Spleen (tissue), 11 donors: ENCODE results near the gene EXOC3. TPM values are rescaled to one million over a fixed set of nuclear protein-coding genes. Genes with fewer than 3 reads are reported as not detected.

Experiments used
- DNase-seq: peaks from one replicate; pipeline ENCODE4 v3.0.0-alpha.2; 2020
- H3K27ac ChIP-seq, 8 donors: fragments of 200-600 bp; sonication (generic) in 7 of 8; 1 replicate in 4 of 8; 2 replicates in 4 of 8; pipeline versions ENCODE4 v1.5.0 to v1.8.0; 2016 to 2021; ENCODE audit warnings: inconsistent platforms in 4 of 8, mild to moderate bottlenecking in 4 of 8, moderate library complexity in 1 of 8
- H3K27me3 ChIP-seq, 7 donors: fragments of 200-600 bp; sonication (generic) in 6 of 7; replicated peaks in 1 of 7; 1 replicate in 4 of 7; 2 replicates in 3 of 7; pipeline versions ENCODE4 v1.5.0 to v1.8.0; 2016 to 2021; ENCODE audit warnings: inconsistent platforms in 3 of 7, mild to moderate bottlenecking in 1 of 7
- H3K36me3 ChIP-seq, 6 donors: fragments of 200-600 bp; sonication (generic) in 5 of 6; 1 replicate in 4 of 6; 2 replicates in 2 of 6; pipeline versions ENCODE4 v1.5.0 to v1.8.0; 2016 to 2021; ENCODE audit warnings: inconsistent platforms in 2 of 6
- H3K4me1 ChIP-seq, 6 donors: fragments of 200-600 bp; sonication (generic) in 5 of 6; 1 replicate in 3 of 6; 2 replicates in 3 of 6; pipeline versions ENCODE4 v1.5.0 to v1.8.0; 2016 to 2021; ENCODE audit warnings: inconsistent platforms in 3 of 6
- H3K4me3 ChIP-seq, 8 donors: fragments of 200-600 bp; sonication (generic) in 7 of 8; 1 replicate in 4 of 8; 2 replicates in 4 of 8; pipeline versions ENCODE4 v1.5.0 to v1.8.0; 2016 to 2021; ENCODE audit warnings: inconsistent platforms in 4 of 8, mild to moderate bottlenecking in 4 of 8, moderate library complexity in 2 of 8
- H3K9me3 ChIP-seq, 8 donors: fragments of 200-600 bp; sonication (generic) in 7 of 8; 1 replicate in 4 of 8; 2 replicates in 4 of 8; pipeline versions ENCODE4 v1.5.0 to v1.8.0; 2016 to 2021; ENCODE audit warnings: inconsistent platforms in 4 of 8
- CTCF ChIP-seq, 11 experiments: fragments of 200-600 bp in 7 of 11; fragments of 450-650 bp in 4 of 11; sonication (generic) in 4 of 11; IDR thresholded peaks in 8 of 11; conservative IDR thresholded peaks in 3 of 11; 1 replicate in 7 of 11; 2 replicates in 4 of 11; pipeline versions ENCODE4 v1.4.0 to v1.8.0; 2016 to 2021; ENCODE audit warnings: antibody characterized with exemption in 11 of 11, inconsistent platforms in 4 of 11, mild to moderate bottlenecking in 1 of 11
- POLR2A ChIP-seq, 3 donors: fragments of 450-650 bp; IDR thresholded peaks; one replicate each; pipeline ENCODE4 v1.5.1; 2017; ENCODE audit warnings: antibody characterized with exemption in 3 of 3, mild to moderate bottlenecking in 1 of 3
- POLR2AphosphoS5 ChIP-seq, 3 donors: sonication (generic); formaldehyde crosslinking; IDR thresholded peaks; one replicate each; pipeline ENCODE4 v1.5.1; 2017; ENCODE audit warnings: antibody characterized with exemption in 3 of 3
- WGBS, 5 donors: extraction: QIAGEN DNeasy Blood & Tissue Kit in 3 of 5; methylation state at CpG; one replicate each; pipeline versions ENCODE4 v1.1.5 to v1.1.7; 2013 to 2018; 5-methylcytosine and 5-hydroxymethylcytosine counted together
- intact Hi-C: fragments of 100-400 bp; cut with DNase I; formaldehyde crosslinking; loops from one replicate; pipeline ENCODE4 v1.15.0; 2023; ENCODE audit warnings: low total_unique reads
- polyA plus RNA-seq, 3 donors: library from polyadenylated mRNA; stranded (reverse); fragments of 200-250 nt; gene quantifications; one replicate each; pipeline ENCODE4 v1.2.1, GENCODE V29; 2013
- total RNA-seq, 7 donors: library from RNA; depleted of rRNA in 3 of 7; stranded (reverse); fragments of >200 nt in 3 of 7; fragmentation: NEBNext Ultra II Directional in 4 of 7; extraction: Animal tissue kit (Norgen Biotek cat#: 25700) in 4 of 7; gene quantifications; one replicate each; pipeline versions ENCODE4 v1.1.0 to v1.2.1, GENCODE V29; 2016 to 2021
- donor health status: healthy with polysubstance abuse.
- donor health status: DM: no; HTN: no; CAD: no; lungs with moderate emphysema.
- donor health status: DM: no; HTN: no; CAD: no.
- donor health status: Bipolar disorder and iron deficiency.
- donor health status: healthy.
- donor health status: DM: no; HTN: no; CAD: no.
- donor health status: DM: yes; HTN: yes; CAD: no.

Gene EXOC3
- total and polyA plus RNA-seq, 10 donors: 22.7 to 87.0 (median 71.0) TPM

DNA sequence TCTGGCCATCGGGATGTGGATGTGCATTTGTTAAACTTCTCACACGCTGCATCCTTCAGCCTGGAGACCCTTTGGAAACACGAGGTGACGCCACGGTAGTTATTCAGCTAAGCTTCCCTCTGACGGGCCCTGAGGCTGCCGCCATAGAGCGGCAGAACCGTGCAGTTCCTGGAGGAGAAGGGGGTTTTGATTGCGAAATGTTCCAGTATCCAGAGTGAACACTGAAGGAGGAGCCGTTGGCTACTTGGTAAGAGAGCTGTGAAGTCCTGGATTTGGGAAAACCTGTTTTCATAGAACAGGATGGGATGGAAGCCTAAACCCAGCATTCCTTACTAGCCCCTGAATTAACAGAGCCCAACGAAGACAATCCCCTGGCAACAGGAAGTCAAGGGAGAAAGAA lies 23.0 kb upstream of the EXOC3 start:
- no peaks in the 10 kb centered on the region for H3K27me3 ChIP-seq
- 77 to 88% (median 87%) methylated on average over 12 of the region's 12 CpGs for WGBS, 5 donors

DNA sequence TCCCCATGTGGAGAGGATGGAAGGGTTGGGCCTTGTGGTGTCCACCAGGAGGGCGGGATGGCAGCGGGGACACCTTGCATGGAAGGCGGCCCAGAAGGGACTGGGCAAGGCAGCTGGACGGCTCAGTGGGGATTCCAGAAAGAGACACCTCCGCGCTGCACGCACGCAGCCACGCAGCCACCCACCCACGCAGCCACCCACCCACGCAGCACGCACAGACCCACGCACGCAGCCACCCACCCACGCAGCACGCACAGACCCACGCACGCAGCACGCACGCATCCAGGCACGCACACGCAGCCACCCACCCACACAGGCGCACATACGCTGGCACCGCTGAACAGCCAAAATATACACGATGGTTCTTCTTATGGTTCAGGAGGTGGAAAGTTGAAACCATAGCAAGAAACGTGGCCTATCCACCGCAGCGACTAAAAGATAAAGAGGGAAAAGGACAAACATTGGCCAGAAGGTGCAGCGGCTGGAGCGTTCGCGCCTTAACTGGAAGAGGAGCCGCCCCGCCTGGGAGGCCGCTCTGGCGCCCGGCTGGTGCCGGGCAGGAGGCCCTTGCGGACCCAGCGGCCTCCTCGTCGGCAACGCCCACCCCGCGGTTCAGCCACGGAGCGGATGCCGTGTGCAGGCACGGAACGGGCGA lies 22.2 kb upstream of the EXOC3 start:
- TF ChIP-seq POLR2AphosphoS5 (IDR thresholded peaks at IDR 0.05): no peak
- no peak for TF ChIP-seq POLR2A (IDR thresholded peaks at IDR 0.05)
- no peak for TF ChIP-seq CTCF (IDR thresholded peaks at IDR 0.05 in 8 of 11, conservative IDR thresholded peaks at IDR 0.05 in 3 of 11)
- WGBS, 5 donors: 93 to 96% (median 94%) methylated on average over 47 to 52 of the region's 52 CpGs
- peaks cover 0 to 4% (median 0%) of the 10 kb centered on the region in 6 donors for H3K36me3 ChIP-seq
- H3K27me3 ChIP-seq: peaks cover 0 to 1% (median 0%) of the 10 kb centered on the region in 7 donors
- H3K9me3 ChIP-seq: no peaks in the 10 kb centered on the region
- H3K27ac ChIP-seq: no peak overlapping the region
- intact Hi-C loops: no loop called here
- H3K4me3 ChIP-seq: no peak overlapping the region
- peak; percentile 73 for DNase-seq
- H3K4me1 ChIP-seq: peaks cover 0 to 19% (median 6%) of the 10 kb centered on the region in 6 donors

More for the DNA sequence above, 23.0 kb upstream of the EXOC3 start:
- no peak overlapping the region for H3K27ac ChIP-seq
- no peaks in the 10 kb centered on the region for H3K9me3 ChIP-seq
- intact Hi-C loops: no loop called here
- no peak overlapping the region for H3K4me3 ChIP-seq
- no peak for TF ChIP-seq POLR2AphosphoS5 (IDR thresholded peaks at IDR 0.05)
- TF ChIP-seq POLR2A (IDR thresholded peaks at IDR 0.05): no peak
- no peak for TF ChIP-seq CTCF (IDR thresholded peaks at IDR 0.05 in 8 of 11, conservative IDR thresholded peaks at IDR 0.05 in 3 of 11)
- DNase-seq: no peak
- H3K36me3 ChIP-seq: peaks cover 0 to 4% (median 0%) of the 10 kb centered on the region in 6 donors
- H3K4me1 ChIP-seq: peaks cover 0 to 22% (median 7%) of the 10 kb centered on the region in 6 donors

DNA sequence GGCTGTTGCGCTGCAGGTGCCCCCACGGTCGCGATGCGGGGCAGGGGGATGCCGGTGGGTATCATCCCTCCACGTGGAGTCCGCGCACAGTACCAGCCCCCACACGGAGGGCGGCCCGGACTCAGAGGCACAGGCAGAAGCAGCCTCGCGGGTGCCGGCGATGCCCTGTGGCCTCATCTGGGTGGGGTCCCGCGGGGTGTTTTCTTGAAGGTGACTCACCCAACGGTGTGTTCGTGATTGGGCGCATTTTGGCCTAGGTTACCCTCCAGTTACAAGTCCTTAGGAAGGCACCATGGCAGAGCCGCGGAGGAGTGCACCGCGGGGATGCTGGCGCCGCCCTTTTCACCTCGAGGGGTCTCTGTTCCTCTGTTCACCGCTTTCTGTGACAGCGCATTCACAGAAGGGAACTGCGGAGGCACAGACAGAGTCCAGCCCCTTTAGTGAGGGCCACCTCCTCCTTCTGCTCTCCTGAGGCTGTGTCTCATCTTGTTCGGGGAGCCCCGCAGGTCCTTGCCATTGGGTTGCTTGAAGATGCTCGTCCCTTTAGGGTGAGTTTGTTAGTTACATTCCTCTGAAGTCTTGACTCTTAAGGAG lies 21.6 kb upstream of the EXOC3 start:
- intact Hi-C loops: no loop called here
- WGBS, 5 donors: 88 to 96% (median 94%) methylated on average over 17 to 34 of the region's 34 CpGs
- H3K27ac ChIP-seq: no peak overlapping the region
- H3K4me3 ChIP-seq: no peak overlapping the region
- peaks cover 0 to 4% (median 0%) of the 10 kb centered on the region in 6 donors for H3K36me3 ChIP-seq
- no peak for DNase-seq
- H3K4me1 ChIP-seq: peaks cover 0 to 13% (median 4%) of the 10 kb centered on the region in 6 donors
- no peaks in the 10 kb centered on the region for H3K9me3 ChIP-seq
- peaks cover 0 to 3% (median 0%) of the 10 kb centered on the region in 7 donors for H3K27me3 ChIP-seq
- TF ChIP-seq CTCF (IDR thresholded peaks at IDR 0.05 in 8 of 11, conservative IDR thresholded peaks at IDR 0.05 in 3 of 11): no peak

GRCh38 chr5:421901-422300 lies 21.1 kb upstream of the EXOC3 start:
- Histone ChIP-seq H3K27me3 (peaks cover 0 to 3% (median 0%) of the 10 kb centered on the region in 7 donors), H3K4me1 (peaks cover 0 to 10% (median 4%) of the 10 kb centered on the region in 6 donors), H3K4me3 (no peak overlapping the region), H3K27ac (no peak overlapping the region), H3K36me3 (peaks cover 0 to 4% (median 0%) of the 10 kb centered on the region in 6 donors), H3K9me3 (no peaks in the 10 kb centered on the region)
- TF ChIP-seq POLR2AphosphoS5 (IDR thresholded peaks at IDR 0.05) (no peak), CTCF (IDR thresholded peaks at IDR 0.05 in 8 of 11, conservative IDR thresholded peaks at IDR 0.05 in 3 of 11) (no peak), POLR2A (IDR thresholded peaks at IDR 0.05) (no peak)
- 86 to 97% (median 94%) methylated on average over 13 of the region's 13 CpGs for WGBS, 5 donors
- intact Hi-C loops: no loop called here
- no peak for DNase-seq
